Naive B cell (primary cell): ENCODE measurements around the gene DIP2C. TPM values are rescaled to one million over a fixed set of nuclear protein-coding genes. Genes with fewer than 3 reads are reported as not detected.

Source experiments
- ATAC-seq, 2 donors: fragments of 150-1000 bp; cut with Tn5 transposase; 2 replicates each; pipeline ENCODE4 v1.10.0; 2021; ENCODE audit warnings: low read depth in 2 of 2, mild to moderate bottlenecking in 2 of 2, moderate library complexity in 2 of 2
- DNase-seq: peaks from one replicate; pipeline ENCODE4 v3.0.0; 2022
- H3K27ac Mint-ChIP-seq, 6 donors: one replicate each; pipeline ENCODE4 v1.8.0; 2020 to 2022; ENCODE audit warnings: mild to moderate bottlenecking in 6 of 6, mixed read lengths in 6 of 6, moderate library complexity in 5 of 6, inconsistent platforms in 2 of 6
- H3K27me3 Mint-ChIP-seq, 3 donors: one replicate each; pipeline ENCODE4 v1.8.0; 2021 to 2022; ENCODE audit warnings: mixed read lengths in 3 of 3, mild to moderate bottlenecking in 1 of 3
- H3K36me3 Mint-ChIP-seq, 2 donors: one replicate each; pipeline ENCODE4 v1.8.0; 2020 to 2022; ENCODE audit warnings: mixed read lengths in 2 of 2, inconsistent platforms in 1 of 2, mild to moderate bottlenecking in 1 of 2
- H3K4me1 Mint-ChIP-seq, 3 donors: one replicate each; pipeline ENCODE4 v1.8.0; 2020 to 2022; ENCODE audit warnings: mixed read lengths in 3 of 3, inconsistent platforms in 1 of 3, mild to moderate bottlenecking in 1 of 3, moderate library complexity in 1 of 3
- H3K4me3 Mint-ChIP-seq, 8 donors: one replicate each; pipeline ENCODE4 v1.8.0; 2020 to 2022; ENCODE audit warnings: mild to moderate bottlenecking in 8 of 8, mixed read lengths in 8 of 8, moderate library complexity in 8 of 8, inconsistent platforms in 2 of 8
- H3K9me3 Mint-ChIP-seq, 7 donors: one replicate each; pipeline ENCODE4 v1.8.0; 2020 to 2022; ENCODE audit warnings: mixed read lengths in 7 of 7, mild to moderate bottlenecking in 5 of 7, inconsistent platforms in 2 of 7, moderate library complexity in 1 of 7
- polyA plus RNA-seq, 6 donors: library from polyadenylated mRNA; unstranded; fragments of 300-500 nt; fragmentation: Illumina TruSeq; gene quantifications; one replicate each; pipeline ENCODE4 v1.2.3, GENCODE V29; 2021; ENCODE audit warnings: low read depth in 6 of 6

DIP2C gene
- polyA plus RNA-seq, 6 donors from 2014 or later: 0.36 to 1.7 (median 0.78) TPM; not detected in 1

GRCh38 chr10:692682-693351, 3.3 kb upstream of the DIP2C start:
- Mint-ChIP-seq H3K27ac (no peak overlapping the region), H3K9me3 (peaks cover 0 to 7% (median 0%) of the 10 kb centered on the region in 7 donors), H3K27me3 (peaks cover 46 to 51% (median 51%) of the 10 kb centered on the region in 3 donors), H3K36me3 (peaks cover 0 to 9% of the 10 kb centered on the region in 2 donors), H3K4me3 (no peak overlapping the region), H3K4me1 (peaks cover 0 to 6% (median 5%) of the 10 kb centered on the region in 3 donors)
- DNase-seq (no peak), ATAC-seq (no peak)

- H3K9me3 Mint-ChIP-seq: peaks cover 0 to 12% (median under 1%) of the 10 kb centered on the region in 7 donors
- H3K27ac Mint-ChIP-seq: no peak overlapping the region
- H3K27me3 Mint-ChIP-seq: peaks cover 56 to 58% (median 56%) of the 10 kb centered on the region in 3 donors
- peaks cover 0 to 9% of the 10 kb centered on the region in 2 donors for H3K36me3 Mint-ChIP-seq
- H3K4me3 Mint-ChIP-seq: peak overlapping the region in 2 of 8 donors; percentile 0 to 19
- DNase-seq: no peak
- no peak for ATAC-seq
- peaks cover 0 to 6% (median 4%) of the 10 kb centered on the region in 3 donors for H3K4me1 Mint-ChIP-seq
These were observed 1.7 kb upstream of the DIP2C start for GRCh38 chr10:691216-691615.

GRCh38 chr10:690372-691161, 1.1 kb upstream of the DIP2C start:
- peaks cover 0 to 6% (median 4%) of the 10 kb centered on the region in 3 donors for H3K4me1 Mint-ChIP-seq
- peaks cover 0 to 9% of the 10 kb centered on the region in 2 donors for H3K36me3 Mint-ChIP-seq
- H3K27me3 Mint-ChIP-seq: peaks cover 52 to 55% (median 53%) of the 10 kb centered on the region in 3 donors
- H3K27ac Mint-ChIP-seq: no peak overlapping the region
- DNase-seq (no peak), ATAC-seq (no peak)
- peak overlapping the region in 5 of 8 donors; percentile 16 to 66 (median 48) for H3K4me3 Mint-ChIP-seq
- peaks cover 0 to 12% (median 4%) of the 10 kb centered on the region in 7 donors for H3K9me3 Mint-ChIP-seq

- no peak overlapping the region for H3K27ac Mint-ChIP-seq
- H3K4me1 Mint-ChIP-seq: peaks cover 0 to 6% (median 4%) of the 10 kb centered on the region in 3 donors
- peaks cover 49 to 58% (median 55%) of the 10 kb centered on the region in 3 donors for H3K27me3 Mint-ChIP-seq
- H3K36me3 Mint-ChIP-seq: peaks cover 0 to 9% of the 10 kb centered on the region in 2 donors
- ATAC-seq: no peak
- DNase-seq: no peak
- H3K4me3 Mint-ChIP-seq: no peak overlapping the region
- peaks cover 0 to 17% (median 8%) of the 10 kb centered on the region in 7 donors for H3K9me3 Mint-ChIP-seq
These were observed 382 bp downstream of the DIP2C start for GRCh38 chr10:689121-689451.

GRCh38 chr10:688312-689120, 952 bp downstream of the DIP2C start:
- ATAC-seq: no peak
- Mint-ChIP-seq H3K27me3 (peaks cover 43 to 59% (median 56%) of the 10 kb centered on the region in 3 donors), H3K4me3 (peak overlapping the region in 3 of 8 donors; percentile 12 to 33 (median 30)), H3K4me1 (peaks cover 0 to 6% (median 4%) of the 10 kb centered on the region in 3 donors), H3K27ac (no peak overlapping the region), H3K36me3 (peaks cover 0 to 9% of the 10 kb centered on the region in 2 donors), H3K9me3 (peaks cover 0 to 18% (median 8%) of the 10 kb centered on the region in 7 donors)
- DNase-seq: no peak

- Mint-ChIP-seq H3K4me3 (peak overlapping the region in 2 of 8 donors; percentile 9 to 33), H3K36me3 (peaks cover 0 to 9% of the 10 kb centered on the region in 2 donors), H3K27ac (no peak overlapping the region), H3K9me3 (peaks cover 0 to 22% (median 10%) of the 10 kb centered on the region in 7 donors), H3K27me3 (peaks cover 38 to 58% (median 56%) of the 10 kb centered on the region in 3 donors), H3K4me1 (peaks cover 0 to 6% (median 4%) of the 10 kb centered on the region in 3 donors)
- ATAC-seq (no peak), DNase-seq (no peak)
These were observed 1.7 kb downstream of the DIP2C start for GRCh38 chr10:687583-688311.

GRCh38 chr10:686155-686931, 3.1 kb downstream of the DIP2C start:
- H3K36me3 Mint-ChIP-seq: peaks cover 0 to 8% of the 10 kb centered on the region in 2 donors
- peaks cover 27 to 53% (median 44%) of the 10 kb centered on the region in 3 donors for H3K27me3 Mint-ChIP-seq
- H3K9me3 Mint-ChIP-seq: peaks cover 0 to 22% (median 10%) of the 10 kb centered on the region in 7 donors
- H3K4me3 Mint-ChIP-seq: peak overlapping the region in 1 of 8 donors; percentile 75
- DNase-seq (no peak), ATAC-seq (no peak)
- H3K4me1 Mint-ChIP-seq: peaks cover 0 to 6% (median 4%) of the 10 kb centered on the region in 3 donors
- H3K27ac Mint-ChIP-seq: no peak overlapping the region

- DNase-seq (no peak), ATAC-seq (no peak)
- no peak overlapping the region for H3K4me3 Mint-ChIP-seq
- H3K4me1 Mint-ChIP-seq: peaks cover 0 to 2% (median 0%) of the 10 kb centered on the region in 3 donors
- peaks cover 0 to 1% of the 10 kb centered on the region in 2 donors for H3K36me3 Mint-ChIP-seq
- peaks cover 0 to 22% (median 8%) of the 10 kb centered on the region in 7 donors for H3K9me3 Mint-ChIP-seq
- H3K27me3 Mint-ChIP-seq: peaks cover 22 to 46% (median 37%) of the 10 kb centered on the region in 3 donors
- H3K27ac Mint-ChIP-seq: no peak overlapping the region
These were observed 3.9 kb downstream of the DIP2C start for GRCh38 chr10:685613-686012.

- DNase-seq: no peak
- no peak overlapping the region for H3K4me3 Mint-ChIP-seq
These were observed 5.9 kb downstream of the DIP2C start for GRCh38 chr10:683448-684071.

GRCh38 chr10:682931-683447, 6.5 kb downstream of the DIP2C start:
- no peaks in the 10 kb centered on the region for H3K36me3 Mint-ChIP-seq
- DNase-seq (no peak), ATAC-seq (no peak)
- H3K27me3 Mint-ChIP-seq: peaks cover 12 to 32% (median 23%) of the 10 kb centered on the region in 3 donors
- H3K4me3 Mint-ChIP-seq: no peak overlapping the region
- peaks cover 0 to 22% (median 8%) of the 10 kb centered on the region in 7 donors for H3K9me3 Mint-ChIP-seq
- H3K4me1 Mint-ChIP-seq: peaks cover 0 to 4% (median 0%) of the 10 kb centered on the region in 3 donors
- no peak overlapping the region for H3K27ac Mint-ChIP-seq

More at GRCh38 chr10:683448-684071, 5.9 kb downstream of the DIP2C start:
- Mint-ChIP-seq H3K27me3 (peaks cover 18 to 38% (median 28%) of the 10 kb centered on the region in 3 donors), H3K9me3 (peaks cover 0 to 22% (median 8%) of the 10 kb centered on the region in 7 donors), H3K36me3 (no peaks in the 10 kb centered on the region), H3K27ac (peak overlapping the region in 1 of 6 donors; percentile 26), H3K4me1 (peaks cover 0 to 4% (median 0%) of the 10 kb centered on the region in 3 donors)
- no peak for ATAC-seq

GRCh38 chr10:681670-682318, 7.7 kb downstream of the DIP2C start:
- no peak for ATAC-seq
- H3K36me3 Mint-ChIP-seq: no peaks in the 10 kb centered on the region
- H3K27me3 Mint-ChIP-seq: peaks cover 6 to 20% (median 13%) of the 10 kb centered on the region in 3 donors
- H3K4me1 Mint-ChIP-seq: peaks cover 0 to 4% (median 0%) of the 10 kb centered on the region in 3 donors
- H3K27ac Mint-ChIP-seq: peak overlapping the region in 1 of 6 donors; percentile 14
- peaks cover 0 to 21% (median 8%) of the 10 kb centered on the region in 7 donors for H3K9me3 Mint-ChIP-seq
- DNase-seq: no peak
- H3K4me3 Mint-ChIP-seq: no peak overlapping the region
